Duodenal mucosa (tissue), 2 donors: ENCODE measurements around the gene SIGLEC14.

Experiments
- H3K27ac ChIP-seq: one replicate; pipeline ENCODE4 v1.7.0; 2013; ENCODE audit warnings: low read depth, low read length
- H3K27me3 ChIP-seq, 2 donors: one replicate each; pipeline ENCODE4 v1.7.0; 2013; ENCODE audit warnings: low read length in 2 of 2, control low read depth in 1 of 2; ENCODE audit not compliant: insufficient read depth in 2 of 2, control insufficient read depth in 1 of 2
- H3K36me3 ChIP-seq, 2 donors: one replicate each; pipeline ENCODE4 v1.7.0; 2013; ENCODE audit warnings: low read length in 2 of 2, control low read depth in 1 of 2; ENCODE audit not compliant: insufficient read depth in 2 of 2, control insufficient read depth in 1 of 2
- H3K4me1 ChIP-seq, 2 donors: one replicate each; pipeline ENCODE4 v1.7.0; 2013; ENCODE audit warnings: low read length in 2 of 2, control low read depth in 1 of 2; ENCODE audit not compliant: insufficient read depth in 2 of 2, control insufficient read depth in 1 of 2
- H3K4me3 ChIP-seq, 2 donors: one replicate each; pipeline ENCODE4 v1.7.0; 2013; ENCODE audit warnings: low read length in 2 of 2, low read depth in 1 of 2
- H3K9ac ChIP-seq, 2 donors: one replicate each; pipeline ENCODE4 v1.7.0; 2013; ENCODE audit warnings: low read length in 2 of 2, low read depth in 1 of 2
- H3K9me3 ChIP-seq, 2 donors: one replicate each; pipeline ENCODE4 v1.7.0; 2013; ENCODE audit warnings: low read length in 2 of 2, control low read depth in 1 of 2; ENCODE audit not compliant: control insufficient read depth in 1 of 2

Gene SIGLEC14

GRCh38 chr19:51626675-51627074 lies 19.9 kb downstream of the SIGLEC14 start:
- no peak overlapping the region for H3K27ac ChIP-seq
- H3K4me3 ChIP-seq: no peak overlapping the region
- H3K9ac ChIP-seq: no peak overlapping the region
- H3K4me1 ChIP-seq: no peaks in the 10 kb centered on the region
- H3K36me3 ChIP-seq: no peaks in the 10 kb centered on the region
- H3K27me3 ChIP-seq: no peaks in the 10 kb centered on the region
- no peaks in the 10 kb centered on the region for H3K9me3 ChIP-seq

- no peak overlapping the region for H3K4me3 ChIP-seq
- no peaks in the 10 kb centered on the region for H3K36me3 ChIP-seq
- no peaks in the 10 kb centered on the region for H3K27me3 ChIP-seq
- no peaks in the 10 kb centered on the region for H3K4me1 ChIP-seq
- H3K9me3 ChIP-seq: no peaks in the 10 kb centered on the region
- H3K9ac ChIP-seq: no peak overlapping the region
- H3K27ac ChIP-seq: no peak overlapping the region
These were observed 25.4 kb downstream of the SIGLEC14 start for GRCh38 chr19:51621178-51621577.

- Histone ChIP-seq H3K9me3 (no peaks in the 10 kb centered on the region), H3K27ac (no peak overlapping the region), H3K4me3 (no peak overlapping the region), H3K4me1 (no peaks in the 10 kb centered on the region), H3K36me3 (no peaks in the 10 kb centered on the region), H3K9ac (no peak overlapping the region), H3K27me3 (no peaks in the 10 kb centered on the region)
These were observed 30.6 kb downstream of the SIGLEC14 start for GRCh38 chr19:51615991-51616390.

- Histone ChIP-seq H3K27me3 (no peaks in the 10 kb centered on the region), H3K4me1 (no peaks in the 10 kb centered on the region), H3K9me3 (no peaks in the 10 kb centered on the region), H3K27ac (no peak overlapping the region), H3K9ac (no peak overlapping the region), H3K36me3 (no peaks in the 10 kb centered on the region), H3K4me3 (no peak overlapping the region)
These were observed 31.8 kb downstream of the SIGLEC14 start for GRCh38 chr19:51614789-51615188.

- Histone ChIP-seq H3K4me1 (no peaks in the 10 kb centered on the region), H3K27ac (no peak overlapping the region), H3K9me3 (no peaks in the 10 kb centered on the region), H3K9ac (no peak overlapping the region), H3K27me3 (no peaks in the 10 kb centered on the region), H3K4me3 (no peak overlapping the region), H3K36me3 (no peaks in the 10 kb centered on the region)
These were observed 36.0 kb downstream of the SIGLEC14 start for GRCh38 chr19:51610576-51610975.

- H3K27me3 ChIP-seq: no peaks in the 10 kb centered on the region
- no peaks in the 10 kb centered on the region for H3K36me3 ChIP-seq
- no peak overlapping the region for H3K4me3 ChIP-seq
- H3K27ac ChIP-seq: no peak overlapping the region
- H3K9me3 ChIP-seq: no peaks in the 10 kb centered on the region
- no peaks in the 10 kb centered on the region for H3K4me1 ChIP-seq
- no peak overlapping the region for H3K9ac ChIP-seq
These were observed 38.6 kb downstream of the SIGLEC14 start for GRCh38 chr19:51607920-51608562.

- Histone ChIP-seq H3K9me3 (no peaks in the 10 kb centered on the region), H3K4me1 (no peaks in the 10 kb centered on the region), H3K4me3 (no peak overlapping the region), H3K27ac (no peak overlapping the region), H3K36me3 (no peaks in the 10 kb centered on the region), H3K9ac (no peak overlapping the region), H3K27me3 (no peaks in the 10 kb centered on the region)
These were observed 39.5 kb downstream of the SIGLEC14 start for GRCh38 chr19:51607077-51607476.

- no peaks in the 10 kb centered on the region for H3K9me3 ChIP-seq
- H3K27me3 ChIP-seq: peaks cover 0 to 3% of the 10 kb centered on the region in 2 donors
- H3K4me1 ChIP-seq: no peaks in the 10 kb centered on the region
- no peaks in the 10 kb centered on the region for H3K36me3 ChIP-seq
- peak overlapping the region in 1 of 2 donors; percentile 5 for H3K4me3 ChIP-seq
- no peak overlapping the region for H3K27ac ChIP-seq
- H3K9ac ChIP-seq: no peak overlapping the region
These were observed 44.3 kb downstream of the SIGLEC14 start for GRCh38 chr19:51602189-51602854.

GRCh38 chr19:51600940-51601580 lies 45.6 kb downstream of the SIGLEC14 start:
- H3K4me1 ChIP-seq: no peaks in the 10 kb centered on the region
- no peaks in the 10 kb centered on the region for H3K9me3 ChIP-seq
- H3K4me3 ChIP-seq: no peak overlapping the region
- no peak overlapping the region for H3K9ac ChIP-seq
- H3K27ac ChIP-seq: no peak overlapping the region
- H3K36me3 ChIP-seq: no peaks in the 10 kb centered on the region
- H3K27me3 ChIP-seq: peaks cover 0 to 3% of the 10 kb centered on the region in 2 donors

GRCh38 chr19:51599084-51599483 lies 47.5 kb downstream of the SIGLEC14 start:
- Histone ChIP-seq H3K27ac (no peak overlapping the region), H3K9ac (no peak overlapping the region), H3K9me3 (no peaks in the 10 kb centered on the region), H3K36me3 (no peaks in the 10 kb centered on the region), H3K4me1 (peaks cover 6 to 7% of the 10 kb centered on the region in 2 donors), H3K4me3 (no peak overlapping the region), H3K27me3 (peaks cover 0 to 3% of the 10 kb centered on the region in 2 donors)
